Measurements from ENCODE around the gene ATP13A2. TPM values are rescaled to one million over a fixed set of nuclear protein-coding genes. Genes with fewer than 3 reads are reported as not detected.
"Not testable (repeated sequence)": the region's sequence is repeated elsewhere in the genome, so short reads cannot be mapped to it uniquely, and the experiment has no call there.

The ATP13A2 gene
- total and polyA plus RNA-seq, 7 donors = 13.9 to 30.6 (median 22.6) TPM

- Histone ChIP-seq H3K27me3 (ENCODE audit: insufficient read depth in 3 of 3, low read length in 2 of 3) (no peaks in the 10 kb centered on the region), H3K36me3 (ENCODE audit: insufficient read depth in 1 of 2, low read depth in 1 of 2) (peaks cover 2 to 28% of the 10 kb centered on the region in 2 donors), H3K9me3 (no peaks in the 10 kb centered on the region), H3K4me3 (no peak overlapping the region), H3K27ac (no peak overlapping the region), H3K4me1 (no peaks in the 10 kb centered on the region)
- peak in 1 of 2 donors; percentile 58 for DNase-seq
- 87 to 94% (median 93%) methylated on average over 18 to 19 of the region's 19 CpGs for WGBS, 3 donors
- no peak for ATAC-seq
- intact Hi-C loops (cut with DNase I) = no loop called here
- TF ChIP-seq CTCF (IDR thresholded peaks at IDR 0.05) = no peak
Observed at GRCh38 chr1:16946646-16947045, 65.1 kb downstream of the ATP13A2 start.

DNA sequence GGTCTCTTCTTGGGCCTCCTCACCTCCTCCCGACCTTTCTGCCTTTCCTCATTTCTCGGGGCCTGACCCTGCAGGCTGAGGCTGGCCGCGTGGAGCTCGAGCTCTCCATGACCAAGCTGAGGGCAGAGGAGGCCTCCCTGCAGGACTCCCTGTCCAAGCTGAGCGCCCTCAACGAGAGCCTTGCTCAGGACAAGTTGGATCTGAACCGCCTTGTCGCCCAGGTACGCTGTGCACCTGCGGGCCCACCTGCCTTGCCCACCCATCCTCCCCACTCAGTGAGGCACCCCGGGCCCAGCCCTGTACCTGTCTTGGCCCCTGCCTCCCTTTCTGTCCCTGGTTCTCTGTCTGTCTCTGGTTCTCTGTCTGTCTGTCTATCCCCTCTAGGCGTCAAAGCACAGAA lies 65.5 kb downstream of the ATP13A2 start:
- H3K9me3 ChIP-seq; H3K4me1 ChIP-seq; intact Hi-C loops (cut with DNase I); DNase-seq; H3K4me3 ChIP-seq; ATAC-seq; H3K27ac ChIP-seq; H3K27me3 ChIP-seq (ENCODE audit: insufficient read depth in 3 of 3, low read length in 2 of 3): not testable (repeated sequence)
- peaks cover 2 to 28% of the 10 kb centered on the region in 2 donors for H3K36me3 ChIP-seq (ENCODE audit: insufficient read depth in 1 of 2, low read depth in 1 of 2)
- 88 to 92% (median 88%) methylated on average over 9 to 13 of the region's 13 CpGs for WGBS, 3 donors

DNA sequence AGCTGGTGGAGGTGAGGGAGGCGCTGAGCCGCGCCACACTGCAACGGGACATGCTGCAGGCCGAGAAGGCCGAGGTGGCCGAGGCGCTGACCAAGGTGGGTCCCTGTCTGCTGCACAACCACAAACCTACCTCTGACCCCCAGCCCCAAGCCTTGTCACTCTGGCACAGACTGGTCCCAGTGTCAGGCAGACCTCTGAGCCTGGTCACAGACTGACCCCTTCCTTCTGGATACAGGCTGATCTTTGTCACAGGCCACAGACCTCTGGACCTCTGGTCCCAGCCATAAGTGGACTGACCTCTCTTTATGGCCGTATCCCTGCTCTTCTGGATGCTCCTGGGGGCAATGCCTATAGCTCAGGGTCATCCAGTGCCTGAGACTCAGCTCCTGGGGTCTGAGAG lies 66.2 kb downstream of the ATP13A2 start:
- ATAC-seq = peak in 3 of 4 donors; percentile 4 to 9 (median 9)
- peaks cover 2 to 28% of the 10 kb centered on the region in 2 donors for H3K36me3 ChIP-seq (ENCODE audit: insufficient read depth in 1 of 2, low read depth in 1 of 2)
- intact Hi-C loops (cut with DNase I) = not testable (repeated sequence)

DNA sequence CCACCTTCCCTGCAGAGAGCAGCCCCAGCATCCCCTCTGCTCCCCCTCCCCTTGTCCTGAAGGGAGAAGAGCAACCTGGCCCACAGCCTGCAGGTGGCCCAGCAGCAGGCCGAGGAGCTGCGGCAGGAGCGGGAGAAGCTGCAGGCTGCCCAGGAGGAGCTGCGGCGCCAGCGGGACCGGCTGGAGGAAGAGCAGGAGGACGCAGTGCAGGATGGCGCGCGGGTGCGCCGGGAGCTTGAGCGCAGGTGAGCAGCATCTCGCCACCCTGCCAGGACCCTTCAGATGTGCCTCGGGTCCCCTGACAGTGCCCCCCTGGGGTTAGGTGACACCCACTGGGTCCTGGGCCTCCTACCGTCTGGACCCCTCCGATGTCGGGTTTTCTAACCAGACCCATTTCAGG lies 67.7 kb downstream of the ATP13A2 start:
- Histone ChIP-seq H3K4me3 (no peak overlapping the region), H3K36me3 (ENCODE audit: insufficient read depth in 1 of 2, low read depth in 1 of 2) (peaks cover 2 to 34% of the 10 kb centered on the region in 2 donors), H3K9me3 (no peaks in the 10 kb centered on the region), H3K27me3 (ENCODE audit: insufficient read depth in 3 of 3, low read length in 2 of 3) (no peaks in the 10 kb centered on the region), H3K4me1 (no peaks in the 10 kb centered on the region), H3K27ac (no peak overlapping the region)
- 92 to 93% (median 93%) methylated on average over 19 of the region's 19 CpGs for WGBS, 3 donors
- TF ChIP-seq CTCF (IDR thresholded peaks at IDR 0.05) = no peak
- intact Hi-C loops (cut with DNase I) = no loop called here
- DNase-seq = no peak
- ATAC-seq = no peak

More for the DNA sequence above, 66.2 kb downstream of the ATP13A2 start:
- H3K27me3 ChIP-seq (ENCODE audit: insufficient read depth in 3 of 3, low read length in 2 of 3); H3K27ac ChIP-seq; DNase-seq; H3K4me3 ChIP-seq; H3K9me3 ChIP-seq; H3K4me1 ChIP-seq: not testable (repeated sequence)
- WGBS, 3 donors = 91 to 93% (median 92%) methylated on average over 5 to 8 of the region's 9 CpGs

DNA sequence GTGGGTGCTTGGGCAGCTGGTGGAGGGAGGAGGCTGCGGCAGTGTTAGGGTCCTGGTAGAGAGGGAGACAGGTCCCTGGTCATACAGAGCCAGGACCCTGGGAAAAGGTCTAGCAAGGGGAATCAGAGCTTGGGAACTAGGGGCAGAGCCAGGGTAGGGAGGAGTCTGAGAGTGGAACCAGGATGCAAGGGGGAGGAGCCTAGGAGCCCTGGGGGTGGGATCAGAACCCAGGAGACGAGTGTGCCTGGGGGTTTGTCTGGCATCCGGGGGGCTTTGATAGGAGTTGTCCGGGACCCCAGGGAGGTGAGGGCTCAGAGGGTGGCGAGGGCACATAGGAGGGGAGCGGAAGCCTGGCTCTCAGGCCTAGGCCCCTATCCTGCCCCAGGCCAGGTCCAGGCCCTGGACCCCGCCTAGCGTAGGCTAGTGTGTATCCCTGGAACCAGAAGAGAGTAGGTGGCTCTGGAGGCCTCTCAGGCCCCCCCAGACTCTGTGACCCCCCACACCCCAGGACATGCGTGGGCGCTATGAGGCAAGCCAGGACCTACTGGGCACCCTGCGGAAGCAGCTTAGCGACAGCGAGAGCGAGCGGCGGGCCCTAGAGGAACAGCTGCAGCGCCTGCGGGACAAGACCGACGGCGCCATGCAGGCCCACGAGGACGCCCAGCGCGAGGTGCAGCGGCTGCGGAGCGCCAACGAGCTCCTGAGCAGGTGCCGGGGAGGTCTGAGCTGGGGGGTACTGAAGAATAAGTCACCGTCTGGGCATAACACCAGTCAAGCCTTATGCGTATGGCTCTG lies 72.1 kb downstream of the ATP13A2 start:
- intact Hi-C loops (cut with DNase I); DNase-seq: not testable (repeated sequence)

More for the DNA sequence above, 72.1 kb downstream of the ATP13A2 start:
- not testable (repeated sequence) for H3K9me3 ChIP-seq; ATAC-seq; H3K27ac ChIP-seq; H3K4me3 ChIP-seq; H3K4me1 ChIP-seq; H3K27me3 ChIP-seq (ENCODE audit: insufficient read depth in 3 of 3, low read length in 2 of 3)
- peaks cover 0 to 21% of the 10 kb centered on the region in 2 donors for H3K36me3 ChIP-seq (ENCODE audit: insufficient read depth in 1 of 2, low read depth in 1 of 2)
- WGBS, 3 donors = 95 to 97% (median 96%) methylated on average over 30 to 32 of the region's 32 CpGs

Data from psoas muscle (tissue), 8 donors.